Psoas muscle (tissue), 8 donors: ENCODE measurements around the gene ETFA. TPM values are rescaled to one million over a fixed set of nuclear protein-coding genes. Genes with fewer than 3 reads are reported as not detected.

Experiments
- ATAC-seq, 4 donors: fragments of 200-7000 bp; cut with Tn5 transposase; one replicate each; pipeline ENCODE4 v1.9.1; 2020; ENCODE audit warnings: moderate library complexity in 3 of 4, mild to moderate bottlenecking in 2 of 4
- DNase-seq, 2 donors: peaks; one replicate each; pipeline ENCODE4 v3.0.0-alpha.2; 2020
- H3K27ac ChIP-seq: fragments of 200-600 bp; one replicate; pipeline ENCODE4 v1.8.0; 2022
- H3K27me3 ChIP-seq, 3 donors: fragments of 200-600 bp in 1 of 3; one replicate each; pipeline versions ENCODE4 v1.6.1 to v1.8.0; 2013 to 2022; ENCODE audit warnings: low read length in 2 of 3, mild to moderate bottlenecking in 2 of 3, moderate library complexity in 1 of 3; ENCODE audit not compliant: insufficient read depth in 3 of 3
- H3K36me3 ChIP-seq, 2 donors: fragments of 200-600 bp in 1 of 2; one replicate each; pipeline versions ENCODE4 v1.6.1 to v1.8.0; 2013 to 2022; ENCODE audit warnings: low read depth in 1 of 2, mild to moderate bottlenecking in 1 of 2, moderate library complexity in 1 of 2; ENCODE audit not compliant: insufficient read depth in 1 of 2
- H3K4me1 ChIP-seq: fragments of 200-600 bp; one replicate; pipeline ENCODE4 v1.8.0; 2022
- H3K4me3 ChIP-seq: fragments of 200-600 bp; one replicate; pipeline ENCODE4 v1.8.0; 2022; ENCODE audit warnings: mild to moderate bottlenecking
- H3K9me3 ChIP-seq: fragments of 200-600 bp; one replicate; pipeline ENCODE4 v1.8.0; 2022
- WGBS, 3 donors: extraction: QIAGEN DNeasy Blood & Tissue Kit; methylation state at CpG; one replicate each; pipeline versions ENCODE4 v1.1.6 to v1.1.7; 2013; 5-methylcytosine and 5-hydroxymethylcytosine counted together
- intact Hi-C, 2 donors: fragments of 100-400 bp; cut with DNase I; formaldehyde crosslinking; loops; one replicate each; pipeline versions ENCODE4 v1.11.0 to v1.14.2; 2022
- polyA plus RNA-seq, 3 donors: library from polyadenylated mRNA; stranded (reverse); fragments of 200-250 nt; gene quantifications; one replicate each; pipeline ENCODE4 v1.2.3, GENCODE V29; 2013
- total RNA-seq, 4 donors: library from RNA; stranded (reverse); fragmentation: NEBNext Ultra II Directional in 2 of 4; extraction: Animal tissue kit (Norgen Biotek cat#: 25700) in 2 of 4; gene quantifications; one replicate each; pipeline versions ENCODE4 v1.2.1 to v1.2.4, GENCODE V29; 2021 to 2023
- TF ChIP-seq, protein P1 (sequence below): fragments of 200-600 bp; IDR thresholded peaks from one replicate; pipeline ENCODE4 v1.8.0; 2022; ENCODE audit warnings: antibody characterized with exemption
- donor health status: healthy with polysubstance abuse.
- donor health status: DM: no; HTN: no; CAD: no; lungs with moderate emphysema.
- donor health status: Bipolar disorder and iron deficiency.
- donor health status: healthy.
- donor health status: DM: yes; HTN: yes; CAD: no.
- donor health status: DM: no; HTN: no; CAD: no.
- donor health status: DM: no; HTN: no; CAD: no.
- donor health status: DM: yes; HTN: yes; CAD: no.

Gene ETFA
- total and polyA plus RNA-seq, 7 donors = 257 to 368 (median 276) TPM

DNA sequence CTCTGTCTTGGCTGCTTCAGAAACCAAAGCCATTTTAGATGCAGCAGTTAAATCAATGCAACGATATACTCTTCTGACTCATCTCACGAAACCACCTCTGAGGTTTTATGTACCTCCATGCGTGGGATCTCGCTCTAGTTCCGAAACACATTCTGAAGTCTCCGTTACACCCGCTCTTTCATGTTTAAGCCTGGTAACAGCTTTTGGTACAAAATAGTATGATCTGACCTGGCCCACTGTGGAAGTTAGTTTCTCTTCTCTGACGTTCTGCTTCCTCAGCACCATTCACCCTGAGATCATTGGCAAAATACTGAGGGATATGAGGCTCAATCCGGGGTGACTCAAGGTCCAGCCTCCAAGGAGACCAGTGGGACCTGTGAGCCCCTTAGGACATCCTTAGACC, 129.6 kb downstream of the ETFA start:
- DNase-seq = no peak
- WGBS, 3 donors = 87 to 93% (median 89%) methylated on average over 9 of the region's 9 CpGs
- Histone ChIP-seq H3K27me3 (no peaks in the 10 kb centered on the region), H3K4me3 (no peak overlapping the region), H3K27ac (peak overlapping the region; percentile 84), H3K4me1 (peaks cover 41% of the 10 kb centered on the region), H3K36me3 (no peaks in the 10 kb centered on the region), H3K9me3 (no peaks in the 10 kb centered on the region)
- no peak for ATAC-seq
- TF ChIP-seq, protein P1, sequence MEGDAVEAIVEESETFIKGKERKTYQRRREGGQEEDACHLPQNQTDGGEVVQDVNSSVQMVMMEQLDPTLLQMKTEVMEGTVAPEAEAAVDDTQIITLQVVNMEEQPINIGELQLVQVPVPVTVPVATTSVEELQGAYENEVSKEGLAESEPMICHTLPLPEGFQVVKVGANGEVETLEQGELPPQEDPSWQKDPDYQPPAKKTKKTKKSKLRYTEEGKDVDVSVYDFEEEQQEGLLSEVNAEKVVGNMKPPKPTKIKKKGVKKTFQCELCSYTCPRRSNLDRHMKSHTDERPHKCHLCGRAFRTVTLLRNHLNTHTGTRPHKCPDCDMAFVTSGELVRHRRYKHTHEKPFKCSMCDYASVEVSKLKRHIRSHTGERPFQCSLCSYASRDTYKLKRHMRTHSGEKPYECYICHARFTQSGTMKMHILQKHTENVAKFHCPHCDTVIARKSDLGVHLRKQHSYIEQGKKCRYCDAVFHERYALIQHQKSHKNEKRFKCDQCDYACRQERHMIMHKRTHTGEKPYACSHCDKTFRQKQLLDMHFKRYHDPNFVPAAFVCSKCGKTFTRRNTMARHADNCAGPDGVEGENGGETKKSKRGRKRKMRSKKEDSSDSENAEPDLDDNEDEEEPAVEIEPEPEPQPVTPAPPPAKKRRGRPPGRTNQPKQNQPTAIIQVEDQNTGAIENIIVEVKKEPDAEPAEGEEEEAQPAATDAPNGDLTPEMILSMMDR = no peak
- intact Hi-C loops = no loop called here

DNA sequence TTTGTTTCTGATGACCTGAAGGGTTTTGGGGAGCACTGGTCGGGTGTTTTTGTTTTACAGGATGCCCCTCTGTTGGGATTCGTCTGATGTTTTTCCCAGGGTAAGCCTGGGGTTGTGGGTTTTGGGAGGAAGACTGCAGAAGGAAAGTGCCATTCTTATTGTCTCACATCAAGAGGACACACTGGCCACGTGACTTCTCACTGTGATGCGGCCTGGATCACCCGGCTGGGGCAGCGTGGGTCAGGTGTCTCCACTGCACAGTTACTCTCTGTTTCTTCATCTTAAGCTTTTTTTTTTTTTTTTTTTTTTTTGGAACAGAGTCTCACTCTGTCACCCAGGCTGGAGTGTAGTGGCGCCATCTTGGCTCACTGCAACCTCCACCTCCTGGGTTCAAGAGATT, 130.9 kb downstream of the ETFA start:
- H3K27me3 ChIP-seq = no peaks in the 10 kb centered on the region
- no peak for ATAC-seq
- TF ChIP-seq, protein P1 = no peak
- no peak overlapping the region for H3K27ac ChIP-seq
- H3K36me3 ChIP-seq = no peaks in the 10 kb centered on the region
- H3K9me3 ChIP-seq = no peaks in the 10 kb centered on the region
- intact Hi-C loops = no loop called here
- peaks cover 41% of the 10 kb centered on the region for H3K4me1 ChIP-seq
- H3K4me3 ChIP-seq = no peak overlapping the region
- DNase-seq = no peak
- WGBS, 3 donors = 82 to 97% (median 87%) methylated on average over 7 of the region's 7 CpGs

DNA sequence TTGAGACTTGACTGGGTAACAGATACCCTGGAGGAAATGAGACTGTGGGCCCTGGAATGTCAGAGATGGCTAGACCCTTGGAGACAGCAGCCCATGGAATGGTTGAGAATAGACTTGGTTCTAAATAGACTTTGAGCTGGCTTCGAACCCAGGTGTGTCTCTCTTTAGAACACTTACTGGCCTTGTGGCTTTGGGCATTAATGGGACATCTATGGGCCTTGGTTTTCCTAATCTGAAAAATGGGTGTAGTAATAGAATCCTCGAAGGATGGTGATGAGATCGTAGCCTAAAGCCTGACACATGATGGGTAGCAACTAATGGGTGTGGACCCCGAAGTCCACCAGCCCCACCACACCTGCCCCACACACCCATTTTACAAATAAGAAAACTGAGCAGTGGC, 132.2 kb downstream of the ETFA start:
- 93 to 98% (median 96%) methylated on average over 4 of the region's 4 CpGs for WGBS, 3 donors
- peaks cover 40% of the 10 kb centered on the region for H3K4me1 ChIP-seq
- no peaks in the 10 kb centered on the region for H3K9me3 ChIP-seq
- intact Hi-C loops = no loop called here
- ATAC-seq (no peak), DNase-seq (no peak)
- TF ChIP-seq, protein P1 = no peak
- H3K27me3 ChIP-seq = no peaks in the 10 kb centered on the region
- H3K27ac ChIP-seq = no peak overlapping the region
- no peak overlapping the region for H3K4me3 ChIP-seq
- H3K36me3 ChIP-seq = no peaks in the 10 kb centered on the region

DNA sequence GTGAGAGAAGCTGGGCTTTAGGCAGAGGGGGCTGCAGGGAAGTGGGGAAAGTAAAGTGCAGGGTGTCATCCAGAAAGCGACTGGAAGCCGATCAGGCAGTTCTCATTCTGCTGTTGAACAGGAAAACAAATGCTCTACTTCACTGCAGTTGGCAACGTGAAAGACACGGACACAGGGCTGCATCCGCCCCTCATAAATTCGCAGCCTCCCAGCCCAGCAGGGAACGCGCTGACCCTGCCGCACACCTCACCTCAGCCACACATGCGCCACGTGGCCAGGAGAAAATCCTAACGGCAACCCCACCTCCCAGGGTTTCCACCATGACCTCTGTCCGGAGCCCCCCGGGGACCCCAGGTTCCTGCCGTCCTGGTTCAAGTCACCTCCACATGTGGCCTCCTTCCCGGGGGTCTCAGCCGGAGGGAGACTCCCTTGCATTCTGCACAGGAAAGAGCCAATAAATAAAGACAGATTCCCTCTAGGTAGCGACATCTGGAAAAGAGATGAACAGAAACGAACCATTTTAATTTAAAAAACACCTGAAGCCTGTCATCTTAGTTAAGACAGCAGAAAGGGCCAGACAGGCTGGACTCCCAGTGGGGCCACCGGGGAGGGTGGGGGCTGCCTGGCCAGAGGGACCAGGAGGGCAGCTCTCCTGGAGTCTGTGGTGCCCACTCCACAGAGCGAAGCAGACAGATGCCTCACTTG, 132.8 kb downstream of the ETFA start:
- H3K4me3 ChIP-seq = peak overlapping the region; percentile 38
- TF ChIP-seq, protein P1 = no peak
- H3K27ac ChIP-seq = peak overlapping the region; percentile 94
- intact Hi-C loops = no loop called here
- no peaks in the 10 kb centered on the region for H3K27me3 ChIP-seq
- ATAC-seq (peak in 2 of 4 donors; percentile 19), DNase-seq (no peak)
- H3K36me3 ChIP-seq = no peaks in the 10 kb centered on the region
- H3K9me3 ChIP-seq = no peaks in the 10 kb centered on the region
- WGBS, 3 donors = 22 to 29% (median 25%) methylated on average over 20 to 21 of the region's 21 CpGs
- H3K4me1 ChIP-seq = peaks cover 40% of the 10 kb centered on the region
